Measurements from ENCODE around the gene BBS9.

The BBS9 gene

GRCh38 chr7:33559324-33559710, 430.0 kb downstream of the BBS9 start:
- no peak for DNase-seq

GRCh38 chr7:33562996-33563395, 433.6 kb downstream of the BBS9 start:
- no peak for DNase-seq

- DNase-seq: no peak
Measured at GRCh38 chr7:33563651-33564050, 434.3 kb downstream of the BBS9 start.

GRCh38 chr7:33578166-33578565, 448.8 kb downstream of the BBS9 start:
- DNase-seq: no peak

GRCh38 chr7:33578881-33579672, 449.7 kb downstream of the BBS9 start:
- no peak for DNase-seq

- no peak for DNase-seq
Measured at GRCh38 chr7:33579673-33579960, 450.3 kb downstream of the BBS9 start.

GRCh38 chr7:33581236-33581635, 451.9 kb downstream of the BBS9 start:
- DNase-seq: no peak

- no peak for DNase-seq
Measured at GRCh38 chr7:33582104-33582503, 452.7 kb downstream of the BBS9 start.

GRCh38 chr7:33582533-33582932, 453.2 kb downstream of the BBS9 start:
- DNase-seq: no peak

GRCh38 chr7:33589911-33590310, 460.5 kb downstream of the BBS9 start:
- no peak for DNase-seq

GRCh38 chr7:33590916-33591315, 461.6 kb downstream of the BBS9 start:
- peak; percentile 83 for DNase-seq

- no peak for DNase-seq
Measured at GRCh38 chr7:33591490-33591889, 462.1 kb downstream of the BBS9 start.

- no peak for DNase-seq
Measured at GRCh38 chr7:33592718-33593117, 463.4 kb downstream of the BBS9 start.

- no peak for DNase-seq
Measured at GRCh38 chr7:33593611-33594010, 464.2 kb downstream of the BBS9 start.

- DNase-seq: no peak
Measured at GRCh38 chr7:33596686-33597085, 467.3 kb downstream of the BBS9 start.

- DNase-seq: no peak
Measured at GRCh38 chr7:33597181-33597580, 467.8 kb downstream of the BBS9 start.

GRCh38 chr7:33601101-33601500, 471.7 kb downstream of the BBS9 start:
- no peak for DNase-seq

- no peak for DNase-seq
Measured at GRCh38 chr7:33601884-33602283, 472.5 kb downstream of the BBS9 start.

GRCh38 chr7:33604056-33604455, 474.7 kb downstream of the BBS9 start:
- DNase-seq: no peak

GRCh38 chr7:33610918-33611317, 481.6 kb downstream of the BBS9 start:
- no peak for DNase-seq

GRCh38 chr7:33612442-33612841, 483.1 kb downstream of the BBS9 start:
- DNase-seq: no peak

GRCh38 chr7:33614357-33615117, 485.2 kb downstream of the BBS9 start:
- no peak for DNase-seq

GRCh38 chr7:33616752-33617151, 487.4 kb downstream of the BBS9 start:
- DNase-seq: no peak

- no peak for DNase-seq
Measured at GRCh38 chr7:33619264-33619663, 489.9 kb downstream of the BBS9 start.
